ENCODE results near the gene IGSF21.

The IGSF21 gene

GRCh38 chr1:18299441-18300338, 192.1 kb downstream of the IGSF21 start:
- DNase-seq (ENCODE audit: low read depth), result no peak

- DNase-seq (ENCODE audit: low read depth), result no peak
Observed at GRCh38 chr1:18300376-18300775, 192.8 kb downstream of the IGSF21 start.

GRCh38 chr1:18302788-18303413, 195.3 kb downstream of the IGSF21 start:
- DNase-seq (ENCODE audit: low read depth), result no peak

- DNase-seq (ENCODE audit: low read depth), result no peak
Observed at GRCh38 chr1:18304151-18304869, 196.7 kb downstream of the IGSF21 start.

GRCh38 chr1:18305182-18305795, 197.7 kb downstream of the IGSF21 start:
- DNase-seq (ENCODE audit: low read depth), result no peak

GRCh38 chr1:18307329-18307898, 199.8 kb downstream of the IGSF21 start:
- DNase-seq (ENCODE audit: low read depth), result no peak

GRCh38 chr1:18309552-18310155, 202.1 kb downstream of the IGSF21 start:
- DNase-seq (ENCODE audit: low read depth), result no peak

GRCh38 chr1:18312961-18313360, 205.4 kb downstream of the IGSF21 start:
- no peak for DNase-seq (ENCODE audit: low read depth)

GRCh38 chr1:18313523-18313922, 205.9 kb downstream of the IGSF21 start:
- no peak for DNase-seq (ENCODE audit: low read depth)

GRCh38 chr1:18314399-18314798, 206.8 kb downstream of the IGSF21 start:
- no peak for DNase-seq (ENCODE audit: low read depth)

- no peak for DNase-seq (ENCODE audit: low read depth)
Observed at GRCh38 chr1:18315449-18315848, 207.9 kb downstream of the IGSF21 start.

- DNase-seq (ENCODE audit: low read depth), result no peak
Observed at GRCh38 chr1:18316764-18317163, 209.2 kb downstream of the IGSF21 start.

- no peak for DNase-seq (ENCODE audit: low read depth)
Observed at GRCh38 chr1:18319099-18319498, 211.5 kb downstream of the IGSF21 start.

GRCh38 chr1:18320051-18320450, 212.5 kb downstream of the IGSF21 start:
- no peak for DNase-seq (ENCODE audit: low read depth)

- no peak for DNase-seq (ENCODE audit: low read depth)
Observed at GRCh38 chr1:18322368-18323032, 214.9 kb downstream of the IGSF21 start.

- no peak for DNase-seq (ENCODE audit: low read depth)
Observed at GRCh38 chr1:18323259-18323658, 215.7 kb downstream of the IGSF21 start.

- DNase-seq (ENCODE audit: low read depth), result no peak
Observed at GRCh38 chr1:18324246-18324645, 216.6 kb downstream of the IGSF21 start.

GRCh38 chr1:18325136-18325535, 217.5 kb downstream of the IGSF21 start:
- DNase-seq (ENCODE audit: low read depth), result no peak

GRCh38 chr1:18326211-18326897, 218.8 kb downstream of the IGSF21 start:
- DNase-seq (ENCODE audit: low read depth), result no peak

- no peak for DNase-seq (ENCODE audit: low read depth)
Observed at GRCh38 chr1:18327650-18328049, 220.1 kb downstream of the IGSF21 start.
